Measurements from ENCODE around the gene UGT3A1. TPM values are rescaled to one million over a fixed set of nuclear protein-coding genes. Genes with fewer than 3 reads are reported as not detected.

The UGT3A1 gene
- total RNA-seq, 4 donors from 2014 or later = 0.23 TPM; not detected in 3

- no peak overlapping the region for H3K4me3 ChIP-seq (ENCODE audit: low read depth, poor library complexity, severe bottlenecking)
- intact Hi-C loops (cut with DNase I; ENCODE audit: low total_unique reads) = no loop called here
- no peak for DNase-seq (ENCODE audit: low spot score in 2 of 2)
- TF ChIP-seq, protein P1, sequence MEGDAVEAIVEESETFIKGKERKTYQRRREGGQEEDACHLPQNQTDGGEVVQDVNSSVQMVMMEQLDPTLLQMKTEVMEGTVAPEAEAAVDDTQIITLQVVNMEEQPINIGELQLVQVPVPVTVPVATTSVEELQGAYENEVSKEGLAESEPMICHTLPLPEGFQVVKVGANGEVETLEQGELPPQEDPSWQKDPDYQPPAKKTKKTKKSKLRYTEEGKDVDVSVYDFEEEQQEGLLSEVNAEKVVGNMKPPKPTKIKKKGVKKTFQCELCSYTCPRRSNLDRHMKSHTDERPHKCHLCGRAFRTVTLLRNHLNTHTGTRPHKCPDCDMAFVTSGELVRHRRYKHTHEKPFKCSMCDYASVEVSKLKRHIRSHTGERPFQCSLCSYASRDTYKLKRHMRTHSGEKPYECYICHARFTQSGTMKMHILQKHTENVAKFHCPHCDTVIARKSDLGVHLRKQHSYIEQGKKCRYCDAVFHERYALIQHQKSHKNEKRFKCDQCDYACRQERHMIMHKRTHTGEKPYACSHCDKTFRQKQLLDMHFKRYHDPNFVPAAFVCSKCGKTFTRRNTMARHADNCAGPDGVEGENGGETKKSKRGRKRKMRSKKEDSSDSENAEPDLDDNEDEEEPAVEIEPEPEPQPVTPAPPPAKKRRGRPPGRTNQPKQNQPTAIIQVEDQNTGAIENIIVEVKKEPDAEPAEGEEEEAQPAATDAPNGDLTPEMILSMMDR (IDR thresholded peaks at IDR 0.05) = no peak
- no peak for TF ChIP-seq POLR2A (IDR thresholded peaks at IDR 0.05)
- WGBS, 2 donors = 30 to 49% methylated on average over 5 of the region's 5 CpGs
Measured at GRCh38 chr5:36017622-36018021, 26.4 kb upstream of the UGT3A1 start.

GRCh38 chr5:36017004-36017403 is 25.8 kb upstream of the UGT3A1 start:
- no peak for DNase-seq (ENCODE audit: low spot score in 2 of 2)
- TF ChIP-seq POLR2A (IDR thresholded peaks at IDR 0.05) = no peak
- TF ChIP-seq, protein P1 (IDR thresholded peaks at IDR 0.05) = no peak
- intact Hi-C loops (cut with DNase I; ENCODE audit: low total_unique reads) = no loop called here
- no peak overlapping the region for H3K4me3 ChIP-seq (ENCODE audit: low read depth, poor library complexity, severe bottlenecking)
- WGBS, 2 donors = 47 to 51% methylated on average over 1 of the region's 1 CpG

GRCh38 chr5:36013182-36013581 is 22.0 kb upstream of the UGT3A1 start:
- no peak for DNase-seq (ENCODE audit: low spot score in 2 of 2)
- no peak overlapping the region for H3K4me3 ChIP-seq (ENCODE audit: low read depth, poor library complexity, severe bottlenecking)
- TF ChIP-seq POLR2A (IDR thresholded peaks at IDR 0.05) = no peak
- TF ChIP-seq, protein P1 (IDR thresholded peaks at IDR 0.05) = no peak
- intact Hi-C loops (cut with DNase I; ENCODE audit: low total_unique reads) = no loop called here
- WGBS, 2 donors = 78 to 87% methylated on average over 2 of the region's 2 CpGs

GRCh38 chr5:36009698-36010097 is 18.5 kb upstream of the UGT3A1 start:
- intact Hi-C loops (cut with DNase I; ENCODE audit: low total_unique reads) = no loop called here
- WGBS, 2 donors = 67 to 74% methylated on average over 1 of the region's 1 CpG
- TF ChIP-seq, protein P1 (IDR thresholded peaks at IDR 0.05) = no peak
- no peak for TF ChIP-seq POLR2A (IDR thresholded peaks at IDR 0.05)
- no peak overlapping the region for H3K4me3 ChIP-seq (ENCODE audit: low read depth, poor library complexity, severe bottlenecking)
- no peak for DNase-seq (ENCODE audit: low spot score in 2 of 2)

DNA sequence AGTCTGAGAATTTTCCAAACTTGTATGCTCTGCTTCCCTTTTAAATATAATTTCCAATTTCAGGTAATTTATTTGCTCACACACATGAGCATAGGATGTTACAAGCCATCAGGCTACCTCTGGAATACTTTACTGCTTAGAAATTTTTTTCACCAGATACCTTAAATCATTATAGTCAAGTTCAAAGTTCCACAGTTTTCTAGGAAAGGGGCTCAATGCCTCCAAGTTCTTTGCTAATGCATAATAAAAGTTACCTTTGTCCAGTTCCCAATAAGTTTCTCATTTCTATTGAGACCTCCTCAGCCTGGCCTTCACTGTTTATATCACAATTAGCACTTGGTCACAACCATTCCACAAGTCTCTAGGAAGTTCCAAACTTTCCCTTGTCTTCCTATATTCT is 16.2 kb upstream of the UGT3A1 start:
- intact Hi-C loops (cut with DNase I; ENCODE audit: low total_unique reads) = no loop called here
- no peak for DNase-seq (ENCODE audit: low spot score in 2 of 2)
- H3K4me3 ChIP-seq (ENCODE audit: low read depth, poor library complexity, severe bottlenecking) = no peak overlapping the region
- TF ChIP-seq, protein P1 (IDR thresholded peaks at IDR 0.05) = no peak
- no peak for TF ChIP-seq POLR2A (IDR thresholded peaks at IDR 0.05)

- DNase-seq (ENCODE audit: low spot score in 2 of 2) = no peak
- no peak overlapping the region for H3K4me3 ChIP-seq (ENCODE audit: low read depth, poor library complexity, severe bottlenecking)
- intact Hi-C loops (cut with DNase I; ENCODE audit: low total_unique reads) = no loop called here
- no peak for TF ChIP-seq POLR2A (IDR thresholded peaks at IDR 0.05)
- TF ChIP-seq, protein P1 (IDR thresholded peaks at IDR 0.05) = no peak
- WGBS, 2 donors = 87 to 90% methylated on average over 1 of the region's 1 CpG
Measured at GRCh38 chr5:36006163-36006562, 15.0 kb upstream of the UGT3A1 start.

Data from lower leg skin (tissue), 4 donors.